Body of pancreas (tissue), 4 donors: Measurements from ENCODE around the gene USP49. TPM values are rescaled to one million over a fixed set of nuclear protein-coding genes. Genes with fewer than 3 reads are reported as not detected.
"Not testable (repeated sequence)": the region's sequence is repeated elsewhere in the genome, so short reads cannot be mapped to it uniquely, and the experiment has no call there.

Source experiments
- ATAC-seq: fragments of 150-250 bp; one replicate; pipeline ENCODE4 v1.9.1; 2016
- DNase-seq, 4 donors: peaks; one replicate each; pipeline ENCODE4 v3.0.0-alpha.2; 2019
- H3K27ac ChIP-seq, 4 donors: fragments of 200-600 bp; sonication (generic); 1 replicate in 3 of 4; 2 replicates in 1 of 4; pipeline versions ENCODE4 v1.5.1 to v1.6.1; 2016 to 2019; ENCODE audit warnings: mild to moderate bottlenecking in 1 of 4, mixed read lengths in 1 of 4, moderate library complexity in 1 of 4
- H3K27me3 ChIP-seq, 2 donors: fragments of 200-600 bp; sonication (generic); one replicate each; pipeline ENCODE4 v1.6.0; 2016; ENCODE audit warnings: mild to moderate bottlenecking in 1 of 2
- H3K36me3 ChIP-seq, 2 donors: fragments of 200-600 bp; sonication (generic); replicated peaks in 1 of 2; 2 replicates each; pipeline ENCODE4 v1.5.1; 2016; ENCODE audit warnings: low read depth in 2 of 2; ENCODE audit not compliant: insufficient read depth in 1 of 2
- H3K4me1 ChIP-seq: fragments of 200-600 bp; sonication (generic); one replicate; pipeline ENCODE4 v1.6.0; 2016
- H3K4me3 ChIP-seq, 2 donors: fragments of 200-600 bp; sonication (generic); 1 replicate in 1 of 2; 2 replicates in 1 of 2; pipeline ENCODE4 v1.5.1; 2016 to 2019
- H3K9me3 ChIP-seq, 3 donors: fragments of 200-600 bp; sonication (generic); 1 replicate in 2 of 3; 2 replicates in 1 of 3; pipeline ENCODE4 v1.5.1; 2016
- CTCF ChIP-seq, 7 experiments: fragments of 450-650 bp in 4 of 7; fragments of 200-600 bp in 3 of 7; sonication (generic) in 3 of 7; IDR thresholded peaks; one replicate each; pipeline ENCODE4 v1.5.1; 2016 to 2019; ENCODE audit warnings: antibody characterized with exemption in 7 of 7
- POLR2A ChIP-seq, 3 donors: fragments of 450-650 bp; IDR thresholded peaks; one replicate each; pipeline ENCODE4 v1.6.1; 2016; ENCODE audit warnings: antibody characterized with exemption in 3 of 3, mild to moderate bottlenecking in 2 of 3
- WGBS, 2 donors: methylation state at CpG; one replicate each; pipeline ENCODE4 v1.1.5; 2017; 5-methylcytosine and 5-hydroxymethylcytosine counted together
- intact Hi-C: fragments of 100-400 bp; cut with DNase I; formaldehyde crosslinking; loops from one replicate; pipeline ENCODE4 v1.15.1; 2023
- total RNA-seq, 2 donors: library from RNA; depleted of rRNA; stranded (reverse); fragments of >200 nt; gene quantifications; one replicate each; pipeline ENCODE4 v1.1.0, GENCODE V29; 2016

USP49 gene
- total RNA-seq, 2 donors from 2014 or later, result 3.3 to 5.2 TPM

GRCh38 chr6:41768545-41769308, 126.4 kb downstream of the USP49 start:
- Histone ChIP-seq H3K36me3 (peaks cover 0 to 8% of the 10 kb centered on the region in 2 donors), H3K27me3 (no peaks in the 10 kb centered on the region), H3K9me3 (no peaks in the 10 kb centered on the region), H3K4me1 (peaks cover 7% of the 10 kb centered on the region), H3K4me3 (no peak overlapping the region), H3K27ac (peak overlapping the region in 1 of 4 donors; percentile 0)
- WGBS, 2 donors, result 69 to 72% methylated on average over 8 to 10 of the region's 10 CpGs
- DNase-seq (peak in 1 of 4 donors; percentile 20), ATAC-seq (no peak)
- intact Hi-C loops, result no loop called here
- TF ChIP-seq POLR2A (IDR thresholded peaks at IDR 0.05) (no peak), CTCF (IDR thresholded peaks at IDR 0.05) (no peak)

GRCh38 chr6:41767112-41767833, 127.9 kb downstream of the USP49 start:
- intact Hi-C loops, result no loop called here
- Histone ChIP-seq H3K4me3 (no peak overlapping the region), H3K36me3 (peaks cover 0 to 8% of the 10 kb centered on the region in 2 donors), H3K9me3 (no peaks in the 10 kb centered on the region), H3K27ac (peak overlapping the region in 3 of 4 donors; percentile 23 to 31 (median 30)), H3K4me1 (peaks cover 7% of the 10 kb centered on the region), H3K27me3 (no peaks in the 10 kb centered on the region)
- DNase-seq (peak; percentile 65 to 78 (median 70)), ATAC-seq (peak; percentile 91)
- 7 to 38% methylated on average over 6 to 11 of the region's 12 CpGs for WGBS, 2 donors
- TF ChIP-seq POLR2A (IDR thresholded peaks at IDR 0.05) (no peak), CTCF (IDR thresholded peaks at IDR 0.05) (no peak)

GRCh38 chr6:41766043-41766664, 129.0 kb downstream of the USP49 start:
- DNase-seq, H3K4me3 ChIP-seq, intact Hi-C loops, H3K4me1 ChIP-seq, H3K36me3 ChIP-seq, H3K27me3 ChIP-seq, H3K9me3 ChIP-seq, ATAC-seq, H3K27ac ChIP-seq: not testable (repeated sequence)
- 78 to 84% methylated on average over 2 to 4 of the region's 4 CpGs for WGBS, 2 donors

GRCh38 chr6:41763470-41763869, 131.7 kb downstream of the USP49 start:
- Histone ChIP-seq H3K4me3 (no peak overlapping the region), H3K4me1 (peaks cover 7% of the 10 kb centered on the region), H3K36me3 (no peaks in the 10 kb centered on the region), H3K27me3 (no peaks in the 10 kb centered on the region), H3K27ac (no peak overlapping the region), H3K9me3 (no peaks in the 10 kb centered on the region)
- 25 to 34% methylated on average over 2 of the region's 2 CpGs for WGBS, 2 donors
- TF ChIP-seq POLR2A (IDR thresholded peaks at IDR 0.05), result no peak
- no peak for TF ChIP-seq CTCF (IDR thresholded peaks at IDR 0.05)
- intact Hi-C loops, result no loop called here
- ATAC-seq, result no peak
- no peak for DNase-seq

- DNase-seq (no peak), ATAC-seq (no peak)
- Histone ChIP-seq H3K36me3 (no peaks in the 10 kb centered on the region), H3K27ac (no peak overlapping the region), H3K4me1 (no peaks in the 10 kb centered on the region), H3K27me3 (no peaks in the 10 kb centered on the region), H3K4me3 (no peak overlapping the region), H3K9me3 (no peaks in the 10 kb centered on the region)
- TF ChIP-seq CTCF (IDR thresholded peaks at IDR 0.05) (no peak), POLR2A (IDR thresholded peaks at IDR 0.05) (no peak)
- intact Hi-C loops, result no loop called here
- 81 to 82% methylated on average over 2 of the region's 2 CpGs for WGBS, 2 donors
These were observed 135.1 kb downstream of the USP49 start for GRCh38 chr6:41759905-41760579.
